K562 (cell line): ENCODE data around the gene KRTAP5-4. TPM values are rescaled to one million over a fixed set of nuclear protein-coding genes. Genes with fewer than 3 reads are reported as not detected.

Experiments used
- ATAC-seq: fragments of 200-7000 bp; cut with Tn5 transposase; 3 replicates; pipeline ENCODE4 v1.9.1; 2020; ENCODE audit warnings: moderate library complexity
- BruUV-seq: library from RNA; stranded (reverse); fragments of 400-500 nt; replicated peaks from 2 replicates; lab custom pipeline; 2021; lab: Mats Ljungman, UMichigan
- CTCF ChIA-PET: fragments of 300-600 bp; formaldehyde crosslinking; extraction: SDS; loops from one replicate; lab custom pipeline; 2021; ENCODE audit warnings: low intra/inter-chr PET ratio; lab: Yijun Ruan, JAX
- POLR2A ChIA-PET: fragments of 300-600, 350-650 bp; sonication (Branson Sonifier 250); formaldehyde crosslinking; extraction: SDS; loops from one replicate; lab custom pipeline; 2021; ENCODE audit warnings: antibody characterized with exemption, inconsistent platforms; lab: Yijun Ruan, JAX
- DNase-seq, 4 experiments: peaks; one replicate each; pipeline versions ENCODE4 v3.0.0 to v3.0.0-alpha.2; 2011 to 2018; ENCODE audit warnings: low spot score in 3 of 4, mixed read lengths in 3 of 4; ENCODE audit errors: extremely low read depth in 1 of 4
- FAIRE-seq: peaks from 2 replicates; lab custom pipeline; 2011; peaks lifted over from hg19 to GRCh38; lab: Jason Lieb, UNC
- H2AFZ ChIP-seq: 2 replicates; pipeline ENCODE4 v1.6.0; 2011; ENCODE audit warnings: low read depth, low read length, control low read depth, inconsistent platforms
- H3K27ac ChIP-seq: fragments of 200-600 bp; 3 replicates; pipeline ENCODE4 v1.8.0; 2011; ENCODE audit warnings: low read depth, mild to moderate bottlenecking, control low read depth, inconsistent platforms, low read length, moderate library complexity, mixed read lengths; ENCODE audit errors: extremely low read depth
- H3K27me3 ChIP-seq, 2 experiments: fragments of 300-600 bp in 1 of 2; 2 replicates in 1 of 2; 3 replicates in 1 of 2; pipeline versions ENCODE4 v1.6.0 to v1.8.0; 2011; ENCODE audit warnings: inconsistent platforms in 2 of 2, low read length in 2 of 2, mild to moderate bottlenecking in 1 of 2, mixed read lengths in 1 of 2, moderate library complexity in 1 of 2; ENCODE audit not compliant: control insufficient read depth in 2 of 2, insufficient read depth in 2 of 2
- H3K36me3 ChIP-seq: fragments of 300-600 bp; 3 replicates; pipeline ENCODE4 v1.8.0; 2011; ENCODE audit warnings: mild to moderate bottlenecking, low read length, inconsistent platforms; ENCODE audit not compliant: control insufficient read depth, insufficient read depth
- H3K4me1 ChIP-seq, 2 experiments: fragments of 200-600 bp in 1 of 2; replicated peaks in 1 of 2; 2 replicates in 1 of 2; 3 replicates in 1 of 2; pipeline versions ENCODE4 v1.5.1 to v1.8.0; 2011; ENCODE audit warnings: inconsistent platforms in 2 of 2, low read length in 2 of 2, mild to moderate bottlenecking in 1 of 2, mixed read lengths in 1 of 2, moderate library complexity in 1 of 2; ENCODE audit not compliant: control insufficient read depth in 2 of 2, insufficient read depth in 2 of 2
- H3K4me2 ChIP-seq: 2 replicates; pipeline ENCODE4 v1.6.1; 2011; ENCODE audit warnings: low read length, control low read depth, inconsistent platforms, mixed read lengths; ENCODE audit not compliant: insufficient read depth
- H3K4me3 ChIP-seq: fragments of 200-600 bp; sonication (generic), shearing (Covaris generic); 2 replicates; pipeline ENCODE4 v1.5.1; 2016; ENCODE audit warnings: control low read depth, inconsistent platforms
- H3K79me2 ChIP-seq: fragments of 200-600 bp; 3 replicates; pipeline ENCODE4 v1.8.0; 2011; ENCODE audit warnings: low read length, inconsistent platforms; ENCODE audit not compliant: control insufficient read depth, insufficient read depth
- H3K9ac ChIP-seq, 2 experiments: 2 replicates each; pipeline versions ENCODE4 v1.6.0 to v1.6.1; 2011; ENCODE audit warnings: low read depth in 2 of 2, low read length in 2 of 2, control low read depth in 1 of 2, inconsistent platforms in 1 of 2, mild to moderate bottlenecking in 1 of 2, mixed read lengths in 1 of 2; ENCODE audit not compliant: insufficient read depth in 1 of 2
- H3K9me1 ChIP-seq: one replicate; pipeline ENCODE4 v1.6.0; 2011; ENCODE audit warnings: inconsistent platforms, mild to moderate bottlenecking, low read length, moderate library complexity; ENCODE audit not compliant: control insufficient read depth, insufficient read depth
- H3K9me3 ChIP-seq: replicated peaks from 2 replicates; pipeline ENCODE4 v1.5.1; 2011; ENCODE audit warnings: low read depth, low read length, inconsistent platforms; ENCODE audit not compliant: control insufficient read depth, insufficient read depth
- H4K20me1 ChIP-seq: replicated peaks from 2 replicates; pipeline ENCODE4 v1.6.1; 2011; ENCODE audit warnings: low read length, inconsistent platforms, mixed read lengths; ENCODE audit not compliant: control insufficient read depth, insufficient read depth
- E2F3 ChIP-seq: fragments of 250-450 bp; sonication (Bioruptor Pico); IDR thresholded peaks from 2 replicates; pipeline ENCODE4 v1.4.0; 2020; ENCODE audit warnings: mild to moderate bottlenecking
- IRF2 ChIP-seq: sonication (generic); formaldehyde crosslinking; IDR thresholded peaks from 2 replicates; pipeline ENCODE4 v1.8.1; 2022; ENCODE audit warnings: mild to moderate bottlenecking, missing genetic modification reagents
- KLF10 ChIP-seq: fragments of 250-450 bp; sonication (Bioruptor Pico); IDR thresholded peaks from 2 replicates; pipeline ENCODE4 v1.6.1; 2021; ENCODE audit warnings: matching md5 sums
- KLF13 ChIP-seq: fragments of 450-650 bp; IDR thresholded peaks from 2 replicates; pipeline ENCODE4 v1.6.1; 2016; ENCODE audit warnings: missing genetic modification characterization, low read depth, mild to moderate bottlenecking, missing compliant biosample characterization, moderate library complexity, borderline replicate concordance
- MYC ChIP-seq, 2 experiments: fragments of 250-450 bp in 1 of 2; sonication (Bioruptor Pico) in 1 of 2; IDR thresholded peaks; 2 replicates each; pipeline versions ENCODE4 v1.5.1 to v1.6.1; 2012 to 2021; ENCODE audit warnings: low read depth in 2 of 2, borderline replicate concordance in 1 of 2, improper control_type of control experiment in 1 of 2, low read length in 1 of 2, mild to moderate bottlenecking in 1 of 2, moderate library complexity in 1 of 2
- NCOA2 ChIP-seq, 2 experiments: fragments of 450-650 bp; IDR thresholded peaks; 2 replicates each; pipeline ENCODE4 v1.6.1; 2018; ENCODE audit warnings: mild to moderate bottlenecking in 2 of 2, moderate library complexity in 1 of 2; ENCODE audit not compliant: partially characterized antibody in 2 of 2
- NFE2 ChIP-seq: IDR thresholded peaks from 2 replicates; pipeline ENCODE4 v1.6.1; 2014; ENCODE audit warnings: antibody characterized with exemption, low read depth
- RBM14 ChIP-seq: fragments of 200-400 bp; formaldehyde crosslinking; IDR thresholded peaks from 2 replicates; pipeline ENCODE4 v1.6.1; 2018; ENCODE audit warnings: low read depth, mild to moderate bottlenecking, low read length, moderate library complexity, borderline replicate concordance; ENCODE audit not compliant: insufficient read depth
- RBM15 ChIP-seq: fragments of 200-400 bp; formaldehyde crosslinking; IDR thresholded peaks from 2 replicates; pipeline ENCODE4 v1.6.1; 2018; ENCODE audit warnings: mild to moderate bottlenecking, low read length, moderate library complexity; ENCODE audit not compliant: insufficient read depth
- STAG1 ChIP-seq: sonication (generic); formaldehyde crosslinking; IDR thresholded peaks from 2 replicates; pipeline ENCODE4 v1.5.0; 2020; ENCODE audit warnings: missing genetic modification reagents, borderline replicate concordance
- TCF7L2 ChIP-seq: fragments of 150-350 bp; IDR thresholded peaks from 2 replicates; pipeline ENCODE4 v1.6.1; 2016; ENCODE audit warnings: low read depth, mild to moderate bottlenecking, low read length, moderate library complexity
- ZNF311 ChIP-seq: fragments of 250-450 bp; sonication (Bioruptor Pico); IDR thresholded peaks from 2 replicates; pipeline ENCODE4 v1.4.0; 2020; ENCODE audit warnings: mild to moderate bottlenecking, moderate library complexity
- ZNF764 ChIP-seq: fragments of 250-450 bp; sonication (Bioruptor Pico); IDR thresholded peaks from 2 replicates; pipeline ENCODE4 v1.4.0; 2020; ENCODE audit warnings: low read depth, mild to moderate bottlenecking, moderate library complexity
- ZZZ3 ChIP-seq: fragments of 450-650 bp; IDR thresholded peaks from 2 replicates; pipeline ENCODE4 v1.6.1; 2016; ENCODE audit warnings: antibody characterized with exemption, mild to moderate bottlenecking, moderate library complexity
- WGBS: fragments of 100-300 bp; shearing (Covaris generic); methylation state at CpG from one replicate; pipeline ENCODE4 v1.1.6; 2016; ENCODE audit warnings: low coverage, mixed read lengths; ENCODE audit not compliant: insufficient coverage; ENCODE audit errors: missing lambda C conversion rate; 5-methylcytosine and 5-hydroxymethylcytosine counted together
- in situ Hi-C: fragments of 300-500 bp; cut with MboI; formaldehyde crosslinking; loops from 4 replicates; pipeline ENCODE4 v1.15.0; 2018; ENCODE audit warnings: inconsistent platforms, mixed read lengths
- intact Hi-C: fragments of 100-400 bp; cut with micrococcal nuclease; formaldehyde crosslinking; loops from 2 replicates; pipeline ENCODE4 v1.14.2; 2022
- polyA plus RNA-seq, 8 experiments: library from polyadenylated mRNA; depleted of rRNA in 4 of 8; stranded (reverse) in 5 of 8; unstranded in 3 of 8; fragments of >200 nt; fragmentation: Nextera tagmentation in 2 of 8; fragmentation: Illumina TruSeq in 1 of 8; extraction: Ambion mirVana in 2 of 8; extraction: Trizol in 1 of 8; gene quantifications; 2 replicates each; pipeline versions ENCODE4 v1.2.1 to v1.2.3, GENCODE V29; 2011 to 2014; ENCODE audit warnings: inconsistent platforms in 1 of 8, missing spikeins in 1 of 8
- total RNA-seq, 7 experiments: library from RNA; depleted of rRNA in 6 of 7; stranded (reverse); fragments of >200 nt in 6 of 7; fragmentation: Illumina TruSeq in 2 of 7; extraction: Trizol in 2 of 7; gene quantifications; 2 replicates each; pipeline versions ENCODE4 v1.2.1 to v1.2.3, GENCODE V29; 2011 to 2021; ENCODE audit warnings: low replicate concordance in 1 of 7
- TF ChIP-seq, protein P1 (sequence below): fragments of 450-650 bp; formaldehyde crosslinking; IDR thresholded peaks from 2 replicates; pipeline ENCODE4 v1.4.0; 2020; ENCODE audit warnings: mild to moderate bottlenecking
- TF ChIP-seq, protein P2 (sequence below), 3 experiments: fragments of 200-800 bp in 1 of 3; sonication (Bioruptor generic) in 1 of 3; sonication (generic) in 1 of 3; formaldehyde crosslinking in 1 of 3; IDR thresholded peaks; 2 replicates each; pipeline versions ENCODE4 v1.6.1 to v1.8.0; 2016 to 2022; ENCODE audit warnings: mild to moderate bottlenecking in 2 of 3, missing compliant biosample characterization in 2 of 3, missing genetic modification characterization in 2 of 3, missing genetic modification reagents in 1 of 3
- TF ChIP-seq, protein P3 (sequence below): IDR thresholded peaks from 3 replicates; pipeline ENCODE4 v1.6.1; 2011; ENCODE audit warnings: borderline replicate concordance, mild to moderate bottlenecking; ENCODE audit not compliant: insufficient read length, insufficient read depth

The KRTAP5-4 gene
- total and polyA plus RNA-seq, 9 of the 15 experiments (the other 6 are each of a cell fraction or from before 2014, with no cell fraction given) = not detected

DNA sequence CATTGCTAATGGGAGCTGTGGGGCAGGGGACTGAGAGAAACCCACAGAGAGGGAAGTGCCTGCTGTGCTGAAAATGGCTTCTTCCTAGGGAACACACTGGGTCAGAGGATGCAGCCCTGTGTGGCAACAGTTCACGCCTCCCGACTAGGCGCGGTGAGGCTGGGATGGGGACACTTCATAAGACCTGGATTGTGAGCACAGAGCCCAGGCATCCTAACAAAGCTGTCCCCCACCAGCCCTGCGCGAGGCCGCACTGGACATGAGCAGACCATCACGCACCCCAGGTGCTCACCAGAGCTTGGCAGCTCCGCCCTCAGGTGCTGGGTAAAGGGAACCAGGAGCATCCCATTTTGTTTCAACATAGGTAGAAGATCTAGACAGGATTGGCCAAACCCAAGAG, 1.8 kb upstream of the KRTAP5-4 start:
- POLR2A ChIA-PET = no interaction called here
- no peak overlapping the region for H3K27ac ChIP-seq
- H2AFZ ChIP-seq = no peak overlapping the region
- WGBS = 7% methylated on average over 9 of the region's 9 CpGs
- H4K20me1 ChIP-seq = no peaks in the 10 kb centered on the region; the same call in 1 of the 2 replicates
- H3K9me1 ChIP-seq = peaks cover 4% of the 10 kb centered on the region
- peaks cover 2 to 3% of the 10 kb centered on the region in 2 experiments; a peak in 3 of 5 replicates for H3K4me1 ChIP-seq
- peaks cover 25 to 54% of the 10 kb centered on the region in 2 experiments for H3K27me3 ChIP-seq
- ATAC-seq = no peak
- no peaks in the 10 kb centered on the region for H3K36me3 ChIP-seq
- intact Hi-C loops = no loop called here
- H3K9ac ChIP-seq = no peak overlapping the region
- BruUV-seq = no TSS peak
- no peak overlapping the region for H3K4me2 ChIP-seq
- no peak for FAIRE-seq
- no peak overlapping the region for H3K4me3 ChIP-seq
- CTCF ChIA-PET = no interaction called here
- in situ Hi-C loops = no loop called here
- no peak for TF ChIP-seq NFE2
- TF ChIP-seq E2F3 = no peak
- no peak for TF ChIP-seq MYC (IDR thresholded peaks at IDR 0.05; ENCODE audit: low read depth, low read length)
- no peak for TF ChIP-seq MYC (CRISPR knock-in tag; IDR thresholded peaks at IDR 0.05; ENCODE audit: borderline replicate concordance, low read depth)
- no peak for TF ChIP-seq RBM15
- TF ChIP-seq IRF2 = no peak
- TF ChIP-seq, protein P1, sequence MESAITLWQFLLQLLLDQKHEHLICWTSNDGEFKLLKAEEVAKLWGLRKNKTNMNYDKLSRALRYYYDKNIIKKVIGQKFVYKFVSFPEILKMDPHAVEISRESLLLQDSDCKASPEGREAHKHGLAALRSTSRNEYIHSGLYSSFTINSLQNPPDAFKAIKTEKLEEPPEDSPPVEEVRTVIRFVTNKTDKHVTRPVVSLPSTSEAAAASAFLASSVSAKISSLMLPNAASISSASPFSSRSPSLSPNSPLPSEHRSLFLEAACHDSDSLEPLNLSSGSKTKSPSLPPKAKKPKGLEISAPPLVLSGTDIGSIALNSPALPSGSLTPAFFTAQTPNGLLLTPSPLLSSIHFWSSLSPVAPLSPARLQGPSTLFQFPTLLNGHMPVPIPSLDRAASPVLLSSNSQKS = no peak
- TF ChIP-seq, protein P2, sequence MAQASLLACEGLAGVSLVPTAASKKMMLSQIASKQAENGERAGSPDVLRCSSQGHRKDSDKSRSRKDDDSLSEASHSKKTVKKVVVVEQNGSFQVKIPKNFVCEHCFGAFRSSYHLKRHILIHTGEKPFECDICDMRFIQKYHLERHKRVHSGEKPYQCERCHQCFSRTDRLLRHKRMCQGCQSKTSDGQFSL (CRISPR knock-in tag; IDR thresholded peaks at IDR 0.05) = no peak
- TF ChIP-seq, protein P2 (tag; IDR thresholded peaks at IDR 0.05) = no peak
- TF ChIP-seq KLF10 (CRISPR knock-in tag) = no peak
- TF ChIP-seq, protein P3, sequence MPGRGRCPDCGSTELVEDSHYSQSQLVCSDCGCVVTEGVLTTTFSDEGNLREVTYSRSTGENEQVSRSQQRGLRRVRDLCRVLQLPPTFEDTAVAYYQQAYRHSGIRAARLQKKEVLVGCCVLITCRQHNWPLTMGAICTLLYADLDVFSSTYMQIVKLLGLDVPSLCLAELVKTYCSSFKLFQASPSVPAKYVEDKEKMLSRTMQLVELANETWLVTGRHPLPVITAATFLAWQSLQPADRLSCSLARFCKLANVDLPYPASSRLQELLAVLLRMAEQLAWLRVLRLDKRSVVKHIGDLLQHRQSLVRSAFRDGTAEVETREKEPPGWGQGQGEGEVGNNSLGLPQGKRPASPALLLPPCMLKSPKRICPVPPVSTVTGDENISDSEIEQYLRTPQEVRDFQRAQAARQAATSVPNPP = no peak
- no peak for TF ChIP-seq ZNF764
- no peak for TF ChIP-seq TCF7L2
- TF ChIP-seq RBM14 = no peak
- TF ChIP-seq STAG1 (CRISPR knock-in tag) = no peak
- no peak for TF ChIP-seq NCOA2 (IDR thresholded peaks at IDR 0.05; ENCODE audit: partially characterized antibody in 2 of 2)
- no peak for TF ChIP-seq ZNF311 (CRISPR knock-in tag)
- no peak for TF ChIP-seq ZZZ3
- TF ChIP-seq KLF13 (tag) = no peak
- no peak for DNase-seq
- no peaks in the 10 kb centered on the region for H3K79me2 ChIP-seq
- no peaks in the 10 kb centered on the region for H3K9me3 ChIP-seq
